SK-N-SH treated with all-trans-retinoic acid at 6 μM for 48 hours (cell line): ENCODE data around the gene SPEF1.

Experiments
- ATAC-seq: fragments of 200-7000 bp; cut with Tn5 transposase; 3 replicates; pipeline ENCODE4 v1.9.1; 2020; ENCODE audit warnings: mild to moderate bottlenecking, moderate library complexity
- ARNTL ChIP-seq: fragments of 450-650 bp; formaldehyde crosslinking; IDR thresholded peaks from 2 replicates; pipeline ENCODE4 v1.5.0; 2020; ENCODE audit warnings: low read depth, mild to moderate bottlenecking, moderate library complexity, borderline replicate concordance
- BACH2 ChIP-seq: fragments of 250-450 bp; sonication (Bioruptor Pico); IDR thresholded peaks from 2 replicates; pipeline ENCODE4 v1.9.0; 2021; ENCODE audit warnings: mild to moderate bottlenecking, borderline replicate concordance
- CSDC2 ChIP-seq: fragments of 250-450 bp; sonication (Bioruptor Pico); IDR thresholded peaks from 2 replicates; pipeline ENCODE4 v1.5.0; 2020; ENCODE audit warnings: mild to moderate bottlenecking, moderate library complexity
- GLIS3 ChIP-seq: fragments of 250-450 bp; sonication (Bioruptor Pico); IDR thresholded peaks from 2 replicates; pipeline ENCODE4 v1.5.0; 2020; ENCODE audit warnings: mild to moderate bottlenecking, moderate library complexity
- ISL1 ChIP-seq: fragments of 250-450 bp; sonication (Bioruptor Pico); IDR thresholded peaks from 2 replicates; pipeline ENCODE4 v2.1.2; 2022; ENCODE audit warnings: mild to moderate bottlenecking, moderate library complexity
- OSR1 ChIP-seq: fragments of 250-450 bp; sonication (Bioruptor Pico); IDR thresholded peaks from 2 replicates; pipeline ENCODE4 v1.8.0; 2022; ENCODE audit warnings: moderate library complexity, mild to moderate bottlenecking, inconsistent platforms
- PPARA ChIP-seq: fragments of 250-450 bp; sonication (Bioruptor Pico); IDR thresholded peaks from 2 replicates; pipeline ENCODE4 v1.5.0; 2020; ENCODE audit warnings: mild to moderate bottlenecking, borderline replicate concordance
- RARB ChIP-seq: fragments of 250-450 bp; sonication (Bioruptor Pico); IDR thresholded peaks from 2 replicates; pipeline ENCODE4 v1.8.0; 2021; ENCODE audit warnings: mild to moderate bottlenecking, moderate library complexity
- TCF4 ChIP-seq: fragments of 250-450 bp; sonication (Bioruptor Pico); IDR thresholded peaks from 2 replicates; pipeline ENCODE4 v1.8.0; 2021; ENCODE audit warnings: mild to moderate bottlenecking, moderate library complexity, borderline replicate concordance
- TOX ChIP-seq: fragments of 250-450 bp; sonication (Bioruptor Pico); IDR thresholded peaks from 2 replicates; pipeline ENCODE4 v1.8.0; 2021; ENCODE audit warnings: mild to moderate bottlenecking, moderate library complexity, borderline replicate concordance
- TSHZ2 ChIP-seq: fragments of 250-450 bp; sonication (Bioruptor Pico); IDR thresholded peaks from 2 replicates; pipeline ENCODE4 v1.5.0; 2020; ENCODE audit warnings: mild to moderate bottlenecking, moderate library complexity
- ZC3H10 ChIP-seq: fragments of 250-450 bp; sonication (Bioruptor Pico); IDR thresholded peaks from 2 replicates; pipeline ENCODE4 v1.5.1; 2021; ENCODE audit warnings: mild to moderate bottlenecking, moderate library complexity
- ZFP3 ChIP-seq: fragments of 250-450 bp; sonication (Bioruptor Pico); IDR thresholded peaks from 2 replicates; pipeline ENCODE4 v1.5.0; 2020; ENCODE audit warnings: mild to moderate bottlenecking, moderate library complexity
- ZFP30 ChIP-seq: fragments of 450-650 bp; formaldehyde crosslinking; IDR thresholded peaks from 2 replicates; pipeline ENCODE4 v1.5.0; 2022; ENCODE audit warnings: mild to moderate bottlenecking, moderate library complexity
- ZNF70 ChIP-seq: fragments of 450-650 bp; formaldehyde crosslinking; IDR thresholded peaks from 2 replicates; pipeline ENCODE4 v1.5.0; 2020; ENCODE audit warnings: mild to moderate bottlenecking, moderate library complexity
- TF ChIP-seq, protein P1 (sequence below): fragments of 250-450 bp; sonication (Bioruptor Pico); IDR thresholded peaks from 2 replicates; pipeline ENCODE4 v1.5.1; 2020; ENCODE audit warnings: low read depth, mild to moderate bottlenecking, moderate library complexity

Gene SPEF1

GRCh38 chr20:3744037-3744436 lies 37.2 kb downstream of the SPEF1 start:
- no peak for ATAC-seq
- TF ChIP-seq, protein P1, sequence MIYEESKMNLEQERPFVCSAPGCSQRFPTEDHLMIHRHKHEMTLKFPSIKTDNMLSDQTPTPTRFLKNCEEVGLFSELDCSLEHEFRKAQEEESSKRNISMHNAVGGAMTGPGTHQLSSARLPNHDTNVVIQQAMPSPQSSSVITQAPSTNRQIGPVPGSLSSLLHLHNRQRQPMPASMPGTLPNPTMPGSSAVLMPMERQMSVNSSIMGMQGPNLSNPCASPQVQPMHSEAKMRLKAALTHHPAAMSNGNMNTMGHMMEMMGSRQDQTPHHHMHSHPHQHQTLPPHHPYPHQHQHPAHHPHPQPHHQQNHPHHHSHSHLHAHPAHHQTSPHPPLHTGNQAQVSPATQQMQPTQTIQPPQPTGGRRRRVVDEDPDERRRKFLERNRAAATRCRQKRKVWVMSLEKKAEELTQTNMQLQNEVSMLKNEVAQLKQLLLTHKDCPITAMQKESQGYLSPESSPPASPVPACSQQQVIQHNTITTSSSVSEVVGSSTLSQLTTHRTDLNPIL (CRISPR knock-in tag) = no peak
- TF ChIP-seq OSR1 (CRISPR knock-in tag) (no peak), ZNF70 (CRISPR knock-in tag) (no peak), PPARA (CRISPR knock-in tag) (no peak), ZFP3 (no peak), RARB (CRISPR knock-in tag) (no peak), TOX (CRISPR knock-in tag) (no peak), CSDC2 (CRISPR knock-in tag) (no peak), ZFP30 (CRISPR knock-in tag) (no peak), TCF4 (CRISPR knock-in tag) (no peak), TSHZ2 (CRISPR knock-in tag) (no peak)

DNA sequence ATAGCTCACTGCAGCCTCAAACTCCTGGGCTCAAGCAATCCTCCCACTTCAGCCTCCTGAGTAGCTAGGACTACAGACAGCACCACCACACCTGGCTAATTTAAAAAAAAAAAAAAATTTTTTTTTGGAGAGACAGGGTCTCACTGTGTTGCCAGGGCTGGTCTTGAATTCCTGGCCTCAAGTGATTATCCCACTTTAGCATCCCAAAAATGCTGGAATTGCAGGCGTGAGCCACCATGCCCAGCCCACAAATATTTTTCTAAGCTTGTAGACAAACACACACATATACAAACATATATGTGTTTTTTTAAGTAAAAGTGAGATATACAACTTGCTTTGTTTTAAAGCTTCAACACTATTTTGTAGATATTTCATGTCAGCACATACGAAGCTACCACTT lies 38.0 kb downstream of the SPEF1 start:
- TF ChIP-seq ZNF70 (CRISPR knock-in tag) (no peak), OSR1 (CRISPR knock-in tag) (no peak), ZFP3 (no peak)
- ATAC-seq = no peak

DNA sequence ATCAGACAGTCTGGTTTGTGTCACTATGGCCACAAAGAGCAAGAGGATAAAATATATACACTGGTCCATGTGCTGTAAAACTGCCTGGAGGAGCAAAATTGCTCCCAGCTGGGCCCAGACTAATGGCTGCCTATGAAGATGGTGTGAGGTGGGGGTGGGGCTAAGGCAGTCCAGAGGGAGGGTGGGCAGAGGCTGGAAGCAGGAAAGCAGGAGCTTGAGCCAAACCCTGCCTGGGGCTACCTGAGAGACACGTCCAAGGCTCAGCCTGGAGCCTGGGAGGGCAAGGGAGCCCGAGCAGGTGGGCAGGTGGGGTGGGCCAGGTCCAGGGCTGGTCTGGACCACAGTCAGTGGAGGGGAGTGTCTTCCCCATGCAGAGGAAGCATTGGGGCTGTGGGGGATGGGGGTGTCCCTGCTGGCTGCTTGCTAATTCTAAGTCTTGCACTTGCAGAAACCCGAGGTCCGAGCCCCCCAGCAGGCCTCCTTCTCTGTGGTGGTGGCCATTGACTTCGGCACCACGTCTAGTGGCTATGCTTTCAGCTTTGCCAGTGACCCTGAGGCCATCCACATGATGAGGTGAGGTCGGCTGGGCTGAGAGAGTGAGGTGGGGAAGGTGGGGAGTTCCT lies 39.3 kb downstream of the SPEF1 start:
- TF ChIP-seq CSDC2 (CRISPR knock-in tag) (no peak), ZFP30 (CRISPR knock-in tag) (no peak), GLIS3 (CRISPR knock-in tag) (no peak), ZC3H10 (CRISPR knock-in tag) (no peak), ISL1 (CRISPR knock-in tag) (no peak), TSHZ2 (CRISPR knock-in tag) (no peak), BACH2 (CRISPR knock-in tag) (no peak)
- TF ChIP-seq, protein P1 (CRISPR knock-in tag) = no peak
- ATAC-seq = no peak

- no peak for ATAC-seq
- TF ChIP-seq ZNF70 (CRISPR knock-in tag) (no peak), GLIS3 (CRISPR knock-in tag) (no peak), ZFP30 (CRISPR knock-in tag) (no peak), OSR1 (CRISPR knock-in tag) (no peak), ISL1 (CRISPR knock-in tag) (no peak), CSDC2 (CRISPR knock-in tag) (no peak), ZC3H10 (CRISPR knock-in tag) (no peak), TOX (CRISPR knock-in tag) (no peak), RARB (CRISPR knock-in tag) (no peak), ARNTL (CRISPR knock-in tag) (no peak), TSHZ2 (CRISPR knock-in tag) (no peak)
- TF ChIP-seq, protein P1 (CRISPR knock-in tag) = no peak
- TF ChIP-seq, all 23 proteins: peak for 0
These were observed 40.5 kb downstream of the SPEF1 start for GRCh38 chr20:3740615-3741301.
